GM12864 (cell line): ENCODE results near the gene RAP1GDS1.

Experiments used
- DNase-seq: peaks from one replicate; pipeline ENCODE4 v3.0.0-alpha.2; 2011; ENCODE audit warnings: low read depth
- H3K4me3 ChIP-seq: 2 replicates; pipeline ENCODE4 v1.5.1; 2011; ENCODE audit warnings: mild to moderate bottlenecking, low read depth, low read length, control low read depth
- TF ChIP-seq, protein P1 (sequence below): IDR thresholded peaks from 2 replicates; pipeline ENCODE4 v1.5.1; 2011; ENCODE audit warnings: low read depth, mild to moderate bottlenecking, moderate library complexity, low read length, control low read depth, inconsistent platforms; ENCODE audit errors: missing control alignments

RAP1GDS1 gene

GRCh38 chr4:98369322-98369721 is 108.1 kb downstream of the RAP1GDS1 start:
- DNase-seq: no peak
- H3K4me3 ChIP-seq: no peak overlapping the region
- TF ChIP-seq, protein P1, sequence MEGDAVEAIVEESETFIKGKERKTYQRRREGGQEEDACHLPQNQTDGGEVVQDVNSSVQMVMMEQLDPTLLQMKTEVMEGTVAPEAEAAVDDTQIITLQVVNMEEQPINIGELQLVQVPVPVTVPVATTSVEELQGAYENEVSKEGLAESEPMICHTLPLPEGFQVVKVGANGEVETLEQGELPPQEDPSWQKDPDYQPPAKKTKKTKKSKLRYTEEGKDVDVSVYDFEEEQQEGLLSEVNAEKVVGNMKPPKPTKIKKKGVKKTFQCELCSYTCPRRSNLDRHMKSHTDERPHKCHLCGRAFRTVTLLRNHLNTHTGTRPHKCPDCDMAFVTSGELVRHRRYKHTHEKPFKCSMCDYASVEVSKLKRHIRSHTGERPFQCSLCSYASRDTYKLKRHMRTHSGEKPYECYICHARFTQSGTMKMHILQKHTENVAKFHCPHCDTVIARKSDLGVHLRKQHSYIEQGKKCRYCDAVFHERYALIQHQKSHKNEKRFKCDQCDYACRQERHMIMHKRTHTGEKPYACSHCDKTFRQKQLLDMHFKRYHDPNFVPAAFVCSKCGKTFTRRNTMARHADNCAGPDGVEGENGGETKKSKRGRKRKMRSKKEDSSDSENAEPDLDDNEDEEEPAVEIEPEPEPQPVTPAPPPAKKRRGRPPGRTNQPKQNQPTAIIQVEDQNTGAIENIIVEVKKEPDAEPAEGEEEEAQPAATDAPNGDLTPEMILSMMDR: no peak

DNA sequence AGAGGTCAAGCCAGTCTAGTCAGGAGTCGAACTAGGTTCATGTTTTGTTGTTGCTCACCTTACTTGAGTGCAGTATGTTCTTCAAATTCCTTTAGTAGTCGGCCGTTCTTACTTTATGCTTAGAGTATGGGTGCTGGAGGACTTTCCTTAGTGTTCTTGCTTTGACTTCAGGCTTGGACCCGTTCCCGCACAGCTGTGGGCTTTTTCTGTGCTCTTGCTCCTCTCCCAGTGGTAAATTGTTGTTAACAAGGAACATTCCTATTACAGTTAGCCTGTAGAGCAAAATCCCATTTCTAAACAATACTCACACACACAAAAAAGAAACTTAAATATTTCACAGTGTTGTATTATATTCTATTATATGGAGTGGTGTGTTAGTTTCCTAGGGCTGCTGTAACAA is 113.5 kb downstream of the RAP1GDS1 start:
- TF ChIP-seq, protein P1: no peak
- no peak overlapping the region for H3K4me3 ChIP-seq
- no peak for DNase-seq

DNA sequence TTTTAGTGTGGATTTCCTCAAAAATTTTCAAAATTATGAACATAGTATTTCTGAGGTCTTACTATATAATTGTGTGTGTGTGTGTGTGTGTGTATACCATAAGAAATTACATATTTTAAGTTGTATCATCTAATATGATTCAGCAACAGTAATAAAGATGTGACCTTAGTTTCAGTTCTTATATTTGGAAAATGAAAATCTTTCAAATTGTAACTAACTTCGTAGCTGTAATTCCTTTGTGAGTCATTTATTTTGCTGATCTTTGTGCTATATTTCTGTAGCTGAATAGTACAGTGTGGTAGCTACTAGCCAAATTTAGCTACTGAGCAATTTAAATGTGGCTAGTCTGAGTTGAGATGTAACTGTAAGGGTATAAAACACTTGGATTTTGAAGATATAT is 116.4 kb downstream of the RAP1GDS1 start:
- TF ChIP-seq, protein P1: no peak
- no peak overlapping the region for H3K4me3 ChIP-seq
- no peak for DNase-seq

GRCh38 chr4:98381306-98381705 is 120.1 kb downstream of the RAP1GDS1 start:
- TF ChIP-seq, protein P1: no peak
- no peak for DNase-seq
- H3K4me3 ChIP-seq: no peak overlapping the region

- TF ChIP-seq, protein P1: no peak
- DNase-seq: no peak
- no peak overlapping the region for H3K4me3 ChIP-seq
Observed at GRCh38 chr4:98383431-98384106, 122.4 kb downstream of the RAP1GDS1 start.

GRCh38 chr4:98385831-98386230 is 124.6 kb downstream of the RAP1GDS1 start:
- no peak overlapping the region for H3K4me3 ChIP-seq
- TF ChIP-seq, protein P1: no peak
- DNase-seq: no peak
